Keratinocyte (primary cell): Measurements from ENCODE around the gene RNF125.

Experiments
- EZH2 ChIP-seq: IDR thresholded peaks from one replicate; pipeline ENCODE4 v1.6.1; 2012; ENCODE audit warnings: inconsistent platforms, mild to moderate bottlenecking, low read length, moderate library complexity
- TF ChIP-seq, protein P1 (sequence below), 3 experiments: IDR thresholded peaks in 1 of 3; conservative IDR thresholded peaks in 1 of 3; optimal IDR thresholded peaks in 1 of 3; 2 replicates in 2 of 3; 3 replicates in 1 of 3; pipeline versions ENCODE3 to v1.5.1; 2011; ENCODE audit warnings: low read length in 3 of 3, mild to moderate bottlenecking in 3 of 3, moderate library complexity in 2 of 3, control low read depth in 1 of 3, inconsistent platforms in 1 of 3; ENCODE audit not compliant: insufficient read depth in 2 of 3; ENCODE audit errors: extremely low read depth in 1 of 3

DNA sequence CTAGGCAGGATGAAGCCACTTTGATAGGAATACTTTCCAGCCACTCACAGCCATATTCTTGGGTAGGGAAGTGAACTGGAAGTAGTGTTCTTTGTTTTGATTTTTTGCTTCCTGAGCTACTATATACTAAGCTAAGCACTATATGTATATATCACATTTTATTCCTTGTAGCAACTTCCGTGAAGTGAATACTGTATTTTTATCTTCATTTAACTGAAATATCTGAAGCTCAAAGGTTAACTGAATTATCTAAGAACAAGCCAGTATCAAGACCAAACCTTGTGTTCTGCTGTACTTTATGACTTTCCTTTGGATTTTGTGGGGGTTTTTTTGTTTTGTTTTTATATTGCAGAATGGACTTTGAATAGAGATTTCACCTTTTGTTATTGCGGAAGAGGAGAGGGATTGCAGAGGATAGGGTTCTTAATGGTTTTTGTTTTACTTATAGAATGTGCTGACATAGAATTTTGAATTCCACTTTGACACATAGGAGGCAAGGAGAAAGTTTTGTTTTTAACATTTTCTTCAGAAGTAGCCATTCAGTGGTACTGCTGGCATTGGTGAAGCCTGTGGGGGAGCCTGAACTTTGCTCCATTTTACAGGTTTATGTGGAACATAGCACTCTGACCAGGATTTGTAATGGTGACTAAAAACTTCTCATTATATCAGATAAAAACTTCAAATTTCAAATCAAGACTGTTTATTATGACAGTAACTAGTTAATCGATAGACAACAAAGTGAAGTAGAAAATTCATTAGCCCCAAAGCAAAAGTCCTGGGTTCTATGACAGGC is 48.9 kb downstream of the RNF125 start:
- TF ChIP-seq, protein P1, sequence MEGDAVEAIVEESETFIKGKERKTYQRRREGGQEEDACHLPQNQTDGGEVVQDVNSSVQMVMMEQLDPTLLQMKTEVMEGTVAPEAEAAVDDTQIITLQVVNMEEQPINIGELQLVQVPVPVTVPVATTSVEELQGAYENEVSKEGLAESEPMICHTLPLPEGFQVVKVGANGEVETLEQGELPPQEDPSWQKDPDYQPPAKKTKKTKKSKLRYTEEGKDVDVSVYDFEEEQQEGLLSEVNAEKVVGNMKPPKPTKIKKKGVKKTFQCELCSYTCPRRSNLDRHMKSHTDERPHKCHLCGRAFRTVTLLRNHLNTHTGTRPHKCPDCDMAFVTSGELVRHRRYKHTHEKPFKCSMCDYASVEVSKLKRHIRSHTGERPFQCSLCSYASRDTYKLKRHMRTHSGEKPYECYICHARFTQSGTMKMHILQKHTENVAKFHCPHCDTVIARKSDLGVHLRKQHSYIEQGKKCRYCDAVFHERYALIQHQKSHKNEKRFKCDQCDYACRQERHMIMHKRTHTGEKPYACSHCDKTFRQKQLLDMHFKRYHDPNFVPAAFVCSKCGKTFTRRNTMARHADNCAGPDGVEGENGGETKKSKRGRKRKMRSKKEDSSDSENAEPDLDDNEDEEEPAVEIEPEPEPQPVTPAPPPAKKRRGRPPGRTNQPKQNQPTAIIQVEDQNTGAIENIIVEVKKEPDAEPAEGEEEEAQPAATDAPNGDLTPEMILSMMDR (optimal IDR thresholded peaks at IDR 0.05 in 1 of 3, IDR thresholded peaks at IDR 0.05 in 1 of 3, conservative IDR thresholded peaks at IDR 0.05 in 1 of 3; ENCODE audit: extremely low read depth in 1 of 3, insufficient read depth in 2 of 3, low read length in 3 of 3): no peak
- TF ChIP-seq EZH2: no peak
